Common myeloid progenitor, CD34-positive (primary cell): ENCODE data around the gene EXOG.

ENCODE experiments used
- CTCF ChIA-PET: fragments of 350-600 bp; sonication (Branson Sonifier 250); formaldehyde crosslinking; loops from one replicate; lab custom pipeline; 2021; ENCODE audit warnings: antibody characterized with exemption; lab: Charles Lee
- POLR2A ChIA-PET: fragments of 350-600 bp; sonication (Branson Sonifier 250); formaldehyde crosslinking; loops from one replicate; lab custom pipeline; 2021; ENCODE audit warnings: antibody characterized with exemption; lab: Charles Lee
- DNase-seq, 3 donors: peaks; one replicate each; pipeline versions ENCODE4 v3.0.0 to v3.0.0-alpha.2; 2013
- H3K27ac ChIP-seq, 2 experiments: 1 replicate in 1 of 2; 2 replicates in 1 of 2; pipeline ENCODE4 v1.7.0; 2013; ENCODE audit warnings: inconsistent platforms in 2 of 2, low read length in 2 of 2, mild to moderate bottlenecking in 2 of 2, low read depth in 1 of 2, moderate library complexity in 1 of 2; ENCODE audit not compliant: severe bottlenecking in 2 of 2, insufficient read depth in 1 of 2, poor library complexity in 1 of 2
- H3K27me3 ChIP-seq, 5 experiments: replicated peaks in 2 of 5; 1 replicate in 3 of 5; 2 replicates in 2 of 5; pipeline versions ENCODE4 v1.6.1 to v1.7.0; 2013; ENCODE audit warnings: low read length in 4 of 5, mild to moderate bottlenecking in 2 of 5, moderate library complexity in 2 of 5, inconsistent platforms in 1 of 5; ENCODE audit not compliant: insufficient read depth in 5 of 5, control insufficient read depth in 4 of 5
- H3K36me3 ChIP-seq, 4 experiments: 1 replicate in 2 of 4; 2 replicates in 2 of 4; pipeline versions ENCODE4 v1.6.1 to v1.7.0; 2013; ENCODE audit warnings: low read length in 3 of 4, control low read depth in 1 of 4, mild to moderate bottlenecking in 1 of 4; ENCODE audit not compliant: control insufficient read depth in 4 of 4, insufficient read depth in 4 of 4
- H3K4me1 ChIP-seq, 4 experiments: 1 replicate in 3 of 4; 2 replicates in 1 of 4; pipeline versions ENCODE4 v1.6.1 to v1.7.1; 2013; ENCODE audit warnings: low read length in 3 of 4, mild to moderate bottlenecking in 3 of 4, control low read depth in 1 of 4, inconsistent platforms in 1 of 4, moderate library complexity in 1 of 4; ENCODE audit not compliant: control insufficient read depth in 4 of 4, insufficient read depth in 4 of 4; ENCODE audit errors: control extremely low read depth in 1 of 4
- H3K4me3 ChIP-seq, 7 experiments: 1 replicate in 4 of 7; 2 replicates in 3 of 7; pipeline versions ENCODE4 v1.5.1 to v1.7.0; 2013; ENCODE audit warnings: mild to moderate bottlenecking in 7 of 7, low read length in 6 of 7, moderate library complexity in 6 of 7, inconsistent platforms in 2 of 7, low read depth in 2 of 7, control low read depth in 1 of 7; ENCODE audit not compliant: insufficient read depth in 4 of 7, control insufficient read depth in 1 of 7; ENCODE audit errors: extremely low read depth in 1 of 7
- H3K9me3 ChIP-seq, 5 experiments: 1 replicate in 4 of 5; 2 replicates in 1 of 5; pipeline versions ENCODE4 v1.6.1 to v1.7.1; 2013; ENCODE audit warnings: low read length in 4 of 5, mild to moderate bottlenecking in 2 of 5, inconsistent platforms in 1 of 5, low read depth in 1 of 5, moderate library complexity in 1 of 5; ENCODE audit not compliant: control insufficient read depth in 4 of 5, insufficient read depth in 2 of 5; ENCODE audit errors: control extremely low read depth in 1 of 5
- WGBS: methylation state at CpG from one replicate; pipeline ENCODE4 v1.1.5; 2013; ENCODE audit not compliant: insufficient coverage; 5-methylcytosine and 5-hydroxymethylcytosine counted together

Gene EXOG

DNA sequence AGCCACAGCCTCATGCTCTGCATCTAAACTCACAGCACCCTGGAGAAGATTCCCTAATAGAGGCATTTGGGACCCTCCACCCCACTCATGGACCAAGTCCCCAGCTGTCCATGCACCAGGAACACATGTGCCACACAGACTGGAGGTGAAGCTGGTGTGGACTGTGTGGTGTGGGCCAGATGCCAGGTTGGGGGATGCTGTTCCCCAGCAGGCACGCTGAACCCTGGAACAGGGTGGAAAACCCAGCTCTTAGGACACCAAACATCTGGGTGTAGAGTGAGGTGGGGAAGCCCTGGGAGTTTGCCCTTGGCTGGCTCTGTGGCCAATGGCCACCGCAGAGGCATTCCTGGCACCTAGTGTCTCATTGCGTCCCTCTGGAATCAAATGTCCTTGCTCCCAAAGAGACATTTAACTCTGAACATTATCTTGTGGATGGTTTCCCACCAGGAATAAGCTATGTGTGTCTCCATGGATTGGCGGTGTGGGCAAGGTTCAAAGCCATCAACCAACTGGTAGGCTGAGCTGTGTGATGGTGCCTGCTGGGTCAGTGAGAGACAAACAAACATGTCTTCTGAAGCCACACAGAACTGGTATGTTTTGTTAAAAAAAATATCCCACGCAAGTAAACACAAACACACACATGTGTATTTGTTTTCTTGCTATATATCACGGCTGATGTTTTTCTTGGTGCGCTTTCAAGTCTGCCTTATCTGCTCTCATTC is 65.0 kb downstream of the EXOG start:
- no peaks in the 10 kb centered on the region for H3K4me1 ChIP-seq
- H3K27me3 ChIP-seq: no peaks in the 10 kb centered on the region
- 100% methylated on average over 4 of the region's 7 CpGs for WGBS
- no peak overlapping the region for H3K27ac ChIP-seq
- CTCF ChIA-PET: no interaction called here
- no peaks in the 10 kb centered on the region for H3K9me3 ChIP-seq
- no peaks in the 10 kb centered on the region for H3K36me3 ChIP-seq
- no peak overlapping the region for H3K4me3 ChIP-seq
- POLR2A ChIA-PET: interaction anchor here (0.7 kb wide), 1 partner anchor 14 kb away, joined by 3 read pairs; no protein-coding TSS in a partner anchor
- no peak for DNase-seq

DNA sequence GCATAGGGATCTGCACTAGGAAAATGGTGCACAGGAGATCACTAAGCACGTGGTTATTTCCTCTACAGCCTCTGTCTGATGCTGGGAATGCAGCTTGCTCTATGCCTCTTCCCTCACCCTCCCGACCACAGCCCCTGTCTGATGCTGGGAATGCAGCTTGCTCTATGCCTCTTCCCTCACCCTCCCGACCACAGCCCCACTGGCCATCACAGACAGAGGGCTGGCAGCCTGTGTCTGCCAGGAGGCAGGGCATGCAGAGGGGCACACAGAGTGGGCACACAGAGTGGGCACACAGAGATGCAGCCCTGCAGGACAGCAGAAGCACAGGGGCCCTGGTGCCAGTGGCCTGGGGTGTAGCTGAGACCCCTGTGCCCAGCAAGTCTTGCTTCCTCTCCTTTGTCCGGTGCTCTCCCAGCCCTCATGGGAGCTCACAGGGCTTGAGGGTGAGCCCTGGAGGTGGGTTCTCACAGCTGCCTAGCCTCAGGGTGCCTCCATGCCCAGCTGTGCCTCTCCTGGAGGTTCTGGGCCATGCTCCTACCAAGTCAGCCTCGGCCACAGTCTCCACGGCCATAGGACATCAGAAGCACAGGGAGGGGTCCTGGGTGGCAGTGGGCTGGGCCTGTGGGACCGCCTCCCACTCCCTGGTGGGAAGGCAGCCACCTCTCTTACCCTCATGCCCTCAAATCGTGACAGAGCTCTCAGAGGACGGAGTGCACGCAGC is 65.8 kb downstream of the EXOG start:
- no peaks in the 10 kb centered on the region for H3K4me1 ChIP-seq
- no peaks in the 10 kb centered on the region for H3K27me3 ChIP-seq
- H3K27ac ChIP-seq: no peak overlapping the region
- POLR2A ChIA-PET: interaction anchor here (0.7 kb wide), 1 partner anchor 14 kb away, joined by 3 read pairs; no protein-coding TSS in a partner anchor
- H3K36me3 ChIP-seq: no peaks in the 10 kb centered on the region
- H3K4me3 ChIP-seq: no peak overlapping the region
- no peaks in the 10 kb centered on the region for H3K9me3 ChIP-seq
- DNase-seq: no peak
- CTCF ChIA-PET: no interaction called here
- WGBS: 91% methylated on average over 10 of the region's 10 CpGs

DNA sequence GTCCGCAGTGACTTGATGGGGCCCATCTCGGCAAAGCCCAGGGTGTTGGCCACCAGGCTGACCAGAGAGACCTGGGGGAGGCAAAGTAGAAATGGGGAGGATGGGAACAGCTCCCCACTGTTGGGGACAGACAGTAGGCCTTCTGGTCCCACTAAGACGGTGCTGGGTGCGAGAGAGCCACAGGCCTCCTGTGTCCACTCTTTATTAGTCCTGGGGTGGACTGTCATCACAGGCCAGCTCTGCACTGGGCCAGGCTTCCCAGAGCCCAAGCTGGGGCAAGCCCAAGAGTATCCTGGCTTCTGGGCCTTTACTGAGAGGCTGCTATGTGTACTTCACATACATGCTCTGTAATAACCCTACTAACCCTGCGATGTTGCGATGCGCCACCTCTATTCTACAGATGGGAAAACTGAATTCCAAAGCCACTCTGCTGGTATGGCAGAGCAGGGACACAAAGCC is 66.4 kb downstream of the EXOG start:
- H3K4me1 ChIP-seq: no peaks in the 10 kb centered on the region
- DNase-seq: no peak
- no peaks in the 10 kb centered on the region for H3K27me3 ChIP-seq
- H3K36me3 ChIP-seq: no peaks in the 10 kb centered on the region
- ChIA-PET POLR2A (no interaction called here), CTCF (no interaction called here)
- no peak overlapping the region for H3K27ac ChIP-seq
- WGBS: 100% methylated on average over 7 of the region's 7 CpGs
- H3K4me3 ChIP-seq: no peak overlapping the region
- no peaks in the 10 kb centered on the region for H3K9me3 ChIP-seq

DNA sequence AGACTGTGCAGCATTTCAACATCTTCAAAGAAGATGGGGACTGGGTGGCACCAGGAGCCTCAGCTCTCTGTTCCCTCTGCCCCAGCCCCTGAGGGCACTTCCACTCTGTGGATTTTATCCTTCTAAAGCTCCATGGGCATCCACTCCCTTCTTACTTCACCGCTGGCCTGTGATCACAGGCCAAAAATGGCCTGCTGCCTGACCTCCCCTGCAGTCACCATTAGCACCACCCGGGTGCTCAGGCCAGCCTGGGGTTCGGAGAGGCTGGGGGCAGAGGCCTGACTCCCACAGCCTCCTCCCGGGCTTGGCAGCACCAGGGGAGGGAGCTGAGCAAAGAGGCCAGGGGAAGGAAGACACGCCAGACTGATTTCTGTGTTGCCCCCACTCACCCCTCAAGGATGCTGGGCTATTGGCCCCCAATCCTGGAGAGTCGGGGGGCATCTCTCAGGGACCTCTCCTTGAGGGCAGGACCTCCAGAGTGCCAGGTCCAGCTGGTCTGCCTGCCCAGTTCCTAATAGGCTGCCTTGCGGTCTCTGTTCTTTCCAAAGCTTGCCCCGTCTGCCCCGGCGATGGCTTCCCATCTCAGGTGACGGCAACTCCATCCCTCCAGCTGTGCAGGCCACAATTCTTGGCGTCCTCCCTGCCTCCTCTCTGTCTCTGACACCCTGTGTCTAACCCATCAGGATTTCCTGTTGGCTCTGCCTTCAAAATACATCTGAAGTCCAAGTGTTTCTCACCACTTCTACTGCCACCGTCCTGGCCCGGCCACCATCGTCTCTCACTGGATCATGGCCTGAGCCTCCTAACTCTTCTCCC is 67.1 kb downstream of the EXOG start:
- no peaks in the 10 kb centered on the region for H3K9me3 ChIP-seq

DNA sequence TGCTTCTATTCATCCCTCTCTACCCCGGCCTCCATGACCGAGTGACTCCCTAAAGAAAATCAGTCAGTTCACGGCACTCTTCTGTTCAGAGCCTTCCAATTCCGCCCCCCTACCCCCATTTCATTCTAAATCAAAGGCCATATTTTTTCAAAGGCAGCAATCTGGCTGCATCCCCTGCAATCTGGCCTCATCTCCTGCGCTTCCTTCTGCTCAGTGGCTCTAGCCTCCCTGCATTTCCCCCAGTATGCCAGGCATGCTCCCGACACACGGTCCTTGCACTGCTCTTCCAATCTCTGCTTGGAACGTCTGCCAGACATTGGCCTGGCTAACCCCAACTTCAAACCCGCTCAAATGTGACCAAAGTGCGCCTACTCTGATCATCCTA is 67.7 kb downstream of the EXOG start:
- no peak overlapping the region for H3K27ac ChIP-seq
- H3K9me3 ChIP-seq: no peaks in the 10 kb centered on the region
- H3K4me3 ChIP-seq: no peak overlapping the region
- no peak for DNase-seq
- POLR2A ChIA-PET: no interaction called here
- no peaks in the 10 kb centered on the region for H3K4me1 ChIP-seq
- H3K27me3 ChIP-seq: no peaks in the 10 kb centered on the region
- H3K36me3 ChIP-seq: no peaks in the 10 kb centered on the region
- 94% methylated on average over 10 of the region's 10 CpGs for WGBS
- CTCF ChIA-PET: no interaction called here

More for the DNA sequence above, 67.1 kb downstream of the EXOG start:
- CTCF ChIA-PET: no interaction called here
- Histone ChIP-seq H3K36me3 (no peaks in the 10 kb centered on the region), H3K4me1 (no peaks in the 10 kb centered on the region), H3K27me3 (no peaks in the 10 kb centered on the region), H3K27ac (no peak overlapping the region), H3K4me3 (no peak overlapping the region)
- DNase-seq: no peak
- WGBS: 93% methylated on average over 14 of the region's 15 CpGs
- POLR2A ChIA-PET: no interaction called here

DNA sequence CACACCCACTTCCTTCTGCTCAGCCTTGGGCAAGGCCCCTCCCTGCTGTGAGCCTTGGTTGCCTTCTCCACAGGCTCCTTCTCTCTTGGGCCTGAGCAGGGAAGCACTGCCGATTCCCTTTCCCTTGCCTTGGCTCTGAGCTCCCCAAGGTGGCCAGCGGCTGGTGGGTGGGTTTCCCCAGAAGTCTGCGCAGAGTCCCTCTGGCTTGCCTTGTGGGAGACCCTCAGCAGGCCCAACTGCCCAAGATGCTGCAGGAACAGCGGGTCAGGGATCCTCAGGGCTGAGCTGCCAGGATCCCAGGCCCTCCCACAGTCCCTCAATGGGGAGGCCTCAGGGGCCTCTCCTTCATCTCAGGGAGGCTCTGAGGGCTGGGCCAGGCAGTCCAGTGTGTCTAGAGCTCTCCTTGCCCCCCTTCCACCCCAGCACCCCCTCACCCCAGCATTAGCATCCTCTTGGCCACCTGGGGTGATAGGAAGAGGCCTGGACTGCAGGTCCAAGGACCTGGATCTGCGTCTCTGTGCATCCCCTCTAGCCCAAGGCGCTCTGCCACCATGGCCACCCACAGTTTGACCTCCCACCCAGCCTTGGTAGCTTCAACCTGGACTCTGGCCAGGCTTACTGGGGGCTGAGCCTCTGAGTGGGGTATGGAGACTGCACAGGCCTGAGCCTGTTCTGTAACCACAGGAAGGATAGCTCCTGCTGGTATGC is 68.6 kb downstream of the EXOG start:
- Histone ChIP-seq H3K36me3 (no peaks in the 10 kb centered on the region), H3K27me3 (no peaks in the 10 kb centered on the region), H3K4me1 (no peaks in the 10 kb centered on the region), H3K27ac (no peak overlapping the region), H3K9me3 (no peaks in the 10 kb centered on the region), H3K4me3 (no peak overlapping the region)
- no peak for DNase-seq
- 92% methylated on average over 4 of the region's 6 CpGs for WGBS
- ChIA-PET POLR2A (no interaction called here), CTCF (interaction anchor here (1.1 kb wide), 1 partner anchor 43 kb away, joined by 3 read pairs; no protein-coding TSS in a partner anchor)
